Effector memory CD8-positive, alpha-beta T cell (primary cell): Measurements from ENCODE around the gene FCRL1.
A peak's percentile ranks its signal among the peaks of the same experiment; 100 is the strongest.

Experiments used
- ATAC-seq: fragments of 150-1000 bp; cut with Tn5 transposase; replicated peaks from 2 replicates; pipeline ENCODE4 v1.10.0; 2021; ENCODE audit warnings: mild to moderate bottlenecking, moderate library complexity
- DNase-seq, 3 experiments: peaks; one replicate each; pipeline ENCODE4 v3.0.0; 2021
- H3K27ac Mint-ChIP-seq, 2 donors: one replicate each; pipeline ENCODE4 v1.8.0; 2022; ENCODE audit warnings: mild to moderate bottlenecking in 2 of 2, mixed read lengths in 2 of 2, moderate library complexity in 2 of 2
- H3K27me3 Mint-ChIP-seq, 2 donors: one replicate each; pipeline ENCODE4 v1.8.0; 2022; ENCODE audit warnings: mixed read lengths in 2 of 2
- H3K36me3 Mint-ChIP-seq: one replicate; pipeline ENCODE4 v1.8.0; 2022; ENCODE audit warnings: mild to moderate bottlenecking, moderate library complexity, mixed read lengths; ENCODE audit not compliant: insufficient read depth
- H3K4me1 Mint-ChIP-seq, 2 donors: one replicate each; pipeline ENCODE4 v1.8.0; 2022; ENCODE audit warnings: low read depth in 2 of 2, mixed read lengths in 2 of 2
- H3K4me3 Mint-ChIP-seq, 2 donors: one replicate each; pipeline ENCODE4 v1.8.0; 2022; ENCODE audit warnings: mild to moderate bottlenecking in 2 of 2, mixed read lengths in 2 of 2, moderate library complexity in 2 of 2
- H3K9me3 Mint-ChIP-seq, 2 donors: one replicate each; pipeline ENCODE4 v1.8.0; 2022; ENCODE audit warnings: mixed read lengths in 2 of 2

The FCRL1 gene

GRCh38 chr1:157830887-157831286 is 11.0 kb upstream of the FCRL1 start:
- Mint-ChIP-seq H3K4me3 (no peak overlapping the region), H3K4me1 (no peaks in the 10 kb centered on the region), H3K9me3 (no peaks in the 10 kb centered on the region), H3K27me3 (peaks cover 0 to 26% of the 10 kb centered on the region in 2 donors), H3K36me3 (no peaks in the 10 kb centered on the region), H3K27ac (no peak overlapping the region)
- DNase-seq (no peak), ATAC-seq (no peak)

- H3K36me3 Mint-ChIP-seq = no peaks in the 10 kb centered on the region
- no peaks in the 10 kb centered on the region for H3K9me3 Mint-ChIP-seq
- ATAC-seq = no peak
- H3K4me3 Mint-ChIP-seq = no peak overlapping the region
- H3K27ac Mint-ChIP-seq = no peak overlapping the region
- no peak for DNase-seq
- peaks cover 12 to 27% of the 10 kb centered on the region in 2 donors for H3K27me3 Mint-ChIP-seq
- H3K4me1 Mint-ChIP-seq = no peaks in the 10 kb centered on the region
Measured at GRCh38 chr1:157829711-157830110, 9.8 kb upstream of the FCRL1 start.

GRCh38 chr1:157829210-157829609 is 9.3 kb upstream of the FCRL1 start:
- H3K4me1 Mint-ChIP-seq = no peaks in the 10 kb centered on the region

GRCh38 chr1:157820299-157820698 is 379 bp upstream of the FCRL1 start:
- Mint-ChIP-seq H3K4me1 (no peaks in the 10 kb centered on the region), H3K36me3 (no peaks in the 10 kb centered on the region), H3K27ac (no peak overlapping the region), H3K9me3 (no peaks in the 10 kb centered on the region), H3K27me3 (peaks cover 7 to 15% of the 10 kb centered on the region in 2 donors), H3K4me3 (no peak overlapping the region)
- DNase-seq = no peak
- ATAC-seq = no peak

More at GRCh38 chr1:157829210-157829609, 9.3 kb upstream of the FCRL1 start:
- H3K27ac Mint-ChIP-seq = no peak overlapping the region
- H3K27me3 Mint-ChIP-seq = peaks cover 14 to 32% of the 10 kb centered on the region in 2 donors
- DNase-seq (no peak), ATAC-seq (no peak)
- no peaks in the 10 kb centered on the region for H3K9me3 Mint-ChIP-seq
- no peaks in the 10 kb centered on the region for H3K36me3 Mint-ChIP-seq
- H3K4me3 Mint-ChIP-seq = no peak overlapping the region

DNA sequence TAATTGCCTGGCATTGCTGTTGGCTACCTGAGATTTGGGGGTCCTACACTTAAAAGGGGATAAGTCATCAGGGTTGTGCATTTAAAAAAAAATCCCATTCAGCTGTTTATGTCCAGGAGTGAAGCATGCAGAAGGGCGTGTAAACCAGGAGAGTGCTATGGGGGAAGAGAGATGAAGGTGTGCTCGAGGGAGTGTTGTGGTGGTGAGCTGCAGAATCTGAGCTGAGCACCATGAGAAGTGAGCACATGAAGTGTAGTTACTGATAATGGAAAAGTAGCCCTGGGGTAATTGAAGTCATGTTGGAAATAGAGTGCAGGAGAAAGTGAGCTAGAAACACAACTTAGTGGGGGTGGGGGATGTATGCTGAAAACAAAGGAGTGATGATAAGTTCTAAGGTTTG is 705 bp downstream of the FCRL1 start:
- no peaks in the 10 kb centered on the region for H3K4me1 Mint-ChIP-seq
- H3K27ac Mint-ChIP-seq = no peak overlapping the region
- DNase-seq (no peak), ATAC-seq (no peak)
- H3K4me3 Mint-ChIP-seq = no peak overlapping the region
- peaks cover under 1 to 11% of the 10 kb centered on the region in 2 donors for H3K27me3 Mint-ChIP-seq
- H3K36me3 Mint-ChIP-seq = no peaks in the 10 kb centered on the region
- H3K9me3 Mint-ChIP-seq = no peaks in the 10 kb centered on the region

DNA sequence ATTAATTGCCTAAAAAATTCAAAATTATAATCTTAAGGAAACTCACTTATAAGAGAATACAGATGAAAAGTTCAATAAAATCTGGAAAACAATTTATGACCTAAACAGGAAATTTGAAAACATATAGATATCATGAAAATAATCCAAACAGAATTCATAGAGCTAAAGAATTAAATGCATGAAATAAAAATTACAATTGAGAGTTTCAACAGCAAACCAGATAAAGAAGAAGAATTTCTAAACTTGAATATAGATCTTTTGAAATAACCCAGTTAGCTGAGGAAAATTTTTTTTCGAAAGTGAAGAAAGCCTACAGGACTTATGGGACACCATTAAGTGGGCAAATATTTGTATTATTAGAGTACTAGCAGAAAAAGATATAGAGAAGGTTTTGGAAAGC is 6.7 kb downstream of the FCRL1 start:
- DNase-seq (no peak), ATAC-seq (no peak)
- Mint-ChIP-seq H3K27ac (no peak overlapping the region), H3K9me3 (peaks cover 0 to 4% of the 10 kb centered on the region in 2 donors), H3K4me3 (no peak overlapping the region), H3K4me1 (no peaks in the 10 kb centered on the region), H3K36me3 (no peaks in the 10 kb centered on the region), H3K27me3 (peaks cover 4 to 15% of the 10 kb centered on the region in 2 donors)

GRCh38 chr1:157806431-157807149 is 13.3 kb downstream of the FCRL1 start:
- Mint-ChIP-seq H3K27ac (no peak overlapping the region), H3K36me3 (no peaks in the 10 kb centered on the region), H3K4me3 (no peak overlapping the region), H3K27me3 (peaks cover 9 to 15% of the 10 kb centered on the region in 2 donors), H3K9me3 (no peaks in the 10 kb centered on the region), H3K4me1 (no peaks in the 10 kb centered on the region)
- ATAC-seq (peak; percentile 69), DNase-seq (no peak)

DNA sequence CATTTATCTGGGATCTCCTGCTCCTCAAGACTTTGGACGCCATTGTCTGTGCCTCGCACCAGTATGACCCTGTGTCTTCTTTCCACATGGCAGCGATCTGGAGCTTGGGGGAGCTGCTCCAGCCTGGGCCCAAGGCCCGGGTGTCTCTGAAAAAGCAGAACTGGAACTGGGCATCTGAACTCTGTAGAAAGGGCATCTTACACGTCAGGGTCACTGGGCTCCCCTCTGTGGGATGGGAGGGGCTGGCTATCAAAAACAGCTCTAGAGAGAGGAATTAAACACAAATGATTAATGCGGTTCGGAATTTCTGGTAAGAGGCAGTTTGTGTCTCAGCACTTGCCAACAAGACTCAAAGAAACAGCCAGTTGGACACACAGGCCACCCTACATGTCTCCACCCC is 16.1 kb downstream of the FCRL1 start:
- DNase-seq (no peak), ATAC-seq (no peak)
- H3K4me3 Mint-ChIP-seq = no peak overlapping the region
- no peaks in the 10 kb centered on the region for H3K36me3 Mint-ChIP-seq
- H3K27me3 Mint-ChIP-seq = peaks cover 9 to 12% of the 10 kb centered on the region in 2 donors
- H3K27ac Mint-ChIP-seq = no peak overlapping the region
- no peaks in the 10 kb centered on the region for H3K9me3 Mint-ChIP-seq
- no peaks in the 10 kb centered on the region for H3K4me1 Mint-ChIP-seq

DNA sequence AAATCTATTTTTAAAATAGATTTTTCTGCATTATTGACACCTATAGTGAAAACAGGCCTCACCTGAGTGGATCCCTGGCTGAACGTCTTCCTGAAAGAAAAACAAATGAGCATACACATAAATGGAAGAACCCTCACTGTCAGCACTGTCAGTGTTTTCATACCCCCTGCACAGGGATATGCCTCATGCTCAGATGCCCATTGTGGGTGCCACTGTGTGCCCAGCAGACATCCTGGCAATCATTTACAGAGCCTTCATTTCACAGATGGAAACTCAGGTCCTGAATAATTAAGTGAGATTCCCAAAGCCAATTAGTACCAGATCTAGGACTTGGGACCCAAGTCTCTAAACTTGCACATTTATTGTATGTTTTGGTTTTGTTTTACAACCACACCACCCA is 19.9 kb downstream of the FCRL1 start:
- Mint-ChIP-seq H3K9me3 (no peaks in the 10 kb centered on the region), H3K27ac (no peak overlapping the region), H3K4me3 (no peak overlapping the region), H3K27me3 (no peaks in the 10 kb centered on the region), H3K36me3 (no peaks in the 10 kb centered on the region), H3K4me1 (no peaks in the 10 kb centered on the region)
- ATAC-seq (no peak), DNase-seq (no peak)

- Mint-ChIP-seq H3K9me3 (no peaks in the 10 kb centered on the region), H3K27me3 (no peaks in the 10 kb centered on the region), H3K36me3 (no peaks in the 10 kb centered on the region), H3K4me1 (no peaks in the 10 kb centered on the region), H3K27ac (no peak overlapping the region), H3K4me3 (no peak overlapping the region)
- ATAC-seq (no peak), DNase-seq (no peak)
Measured at GRCh38 chr1:157798211-157798610, 21.7 kb downstream of the FCRL1 start.

DNA sequence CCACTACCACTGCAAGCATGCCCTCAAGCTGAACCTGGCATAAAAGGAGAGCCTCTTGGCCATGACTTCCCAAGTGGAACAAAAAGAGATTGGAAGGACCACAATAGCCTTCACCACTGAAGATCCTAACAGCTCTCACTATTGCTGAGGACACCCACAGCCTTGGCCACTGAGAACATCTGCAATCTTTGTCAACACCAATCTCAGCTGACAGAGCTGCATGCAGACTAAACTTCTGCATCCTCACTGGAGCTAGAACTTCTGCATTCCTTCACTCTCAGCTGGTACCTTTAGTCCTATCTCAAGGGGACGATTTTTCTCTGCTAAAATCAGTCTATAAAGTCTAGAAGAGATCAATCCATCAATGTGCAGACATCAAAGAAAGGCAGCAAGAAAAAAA is 34.7 kb downstream of the FCRL1 start:
- Mint-ChIP-seq H3K27me3 (peaks cover 0 to 10% of the 10 kb centered on the region in 2 donors), H3K9me3 (no peaks in the 10 kb centered on the region), H3K27ac (no peak overlapping the region), H3K36me3 (no peaks in the 10 kb centered on the region), H3K4me1 (peaks cover 1 to 4% of the 10 kb centered on the region in 2 donors), H3K4me3 (no peak overlapping the region)
- DNase-seq = no peak
- no peak for ATAC-seq

GRCh38 chr1:157784801-157785200 is 35.1 kb downstream of the FCRL1 start:
- no peaks in the 10 kb centered on the region for H3K9me3 Mint-ChIP-seq
- no peak overlapping the region for H3K4me3 Mint-ChIP-seq
- peaks cover 0 to 10% of the 10 kb centered on the region in 2 donors for H3K27me3 Mint-ChIP-seq
- H3K27ac Mint-ChIP-seq = no peak overlapping the region
- H3K36me3 Mint-ChIP-seq = no peaks in the 10 kb centered on the region
- DNase-seq (no peak), ATAC-seq (no peak)
- peaks cover 1 to 4% of the 10 kb centered on the region in 2 donors for H3K4me1 Mint-ChIP-seq

DNA sequence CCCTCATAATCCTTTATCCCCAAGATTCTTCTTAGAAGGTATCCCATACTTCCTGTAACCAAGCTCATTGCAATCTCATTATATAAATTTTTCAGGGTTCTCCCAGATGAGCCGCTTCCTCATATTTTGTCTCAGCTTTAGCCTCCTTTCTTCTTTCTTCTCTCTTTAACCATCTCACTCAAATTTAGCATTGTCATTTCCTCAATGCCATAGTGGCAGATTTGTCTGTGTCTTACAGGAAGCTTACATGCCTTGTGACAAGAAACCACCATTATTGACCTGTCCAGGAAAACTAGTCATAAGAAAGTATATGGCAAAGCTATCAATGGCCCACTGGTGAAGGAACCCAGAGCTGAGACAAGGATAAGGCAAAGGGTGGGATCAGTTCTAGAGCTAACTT is 37.0 kb downstream of the FCRL1 start:
- peaks cover 0 to 10% of the 10 kb centered on the region in 2 donors for H3K27me3 Mint-ChIP-seq
- no peak overlapping the region for H3K4me3 Mint-ChIP-seq
- DNase-seq = no peak
- no peaks in the 10 kb centered on the region for H3K36me3 Mint-ChIP-seq
- H3K9me3 Mint-ChIP-seq = no peaks in the 10 kb centered on the region
- no peak for ATAC-seq
- H3K27ac Mint-ChIP-seq = no peak overlapping the region
- H3K4me1 Mint-ChIP-seq = peaks cover 1 to 4% of the 10 kb centered on the region in 2 donors

DNA sequence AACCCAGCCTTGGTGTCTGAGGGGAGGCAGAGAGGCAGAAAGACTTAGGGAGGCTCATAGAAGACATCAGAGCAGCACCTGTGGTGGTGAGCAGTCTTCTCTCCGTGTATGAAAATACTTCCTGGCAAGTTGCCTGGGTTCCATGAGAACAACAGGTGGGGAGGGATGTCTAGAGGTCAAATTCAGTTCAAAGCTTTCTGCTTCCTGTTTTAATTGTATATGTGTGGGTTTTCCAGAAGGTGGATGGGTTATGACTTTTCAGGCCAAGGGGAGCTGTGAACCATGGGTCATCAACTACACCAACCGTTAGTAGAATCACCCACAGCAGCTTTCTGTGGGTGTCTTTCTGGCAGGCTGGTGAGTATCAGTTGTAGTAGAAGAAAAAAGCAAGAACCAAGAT is 38.9 kb downstream of the FCRL1 start:
- Mint-ChIP-seq H3K9me3 (no peaks in the 10 kb centered on the region), H3K27ac (no peak overlapping the region), H3K36me3 (no peaks in the 10 kb centered on the region), H3K27me3 (peaks cover 0 to 10% of the 10 kb centered on the region in 2 donors), H3K4me1 (peaks cover 1 to 4% of the 10 kb centered on the region in 2 donors), H3K4me3 (no peak overlapping the region)
- no peak for DNase-seq
- ATAC-seq = no peak
